BE2C (cell line): Measurements from ENCODE around the gene NT5DC4.

Experiments used
- DNase-seq: peaks from one replicate; pipeline ENCODE4 v3.0.0-alpha.2; 2020
- H3K27me3 ChIP-seq: fragments of 250-450 bp; sonication (Bioruptor Pico); 2 replicates; pipeline ENCODE4 v1.5.1; 2020; ENCODE audit warnings: mild to moderate bottlenecking
- H3K36me3 ChIP-seq: fragments of 250-450 bp; sonication (Bioruptor Pico); 2 replicates; pipeline ENCODE4 v1.5.1; 2020; ENCODE audit warnings: mild to moderate bottlenecking
- H3K4me1 ChIP-seq: fragments of 250-450 bp; sonication (Bioruptor Pico); 2 replicates; pipeline ENCODE4 v1.5.1; 2020
- H3K4me3 ChIP-seq: 2 replicates; pipeline ENCODE4 v1.5.1; 2011; ENCODE audit warnings: low read depth, low read length
- H3K9me3 ChIP-seq: fragments of 250-450 bp; sonication (Bioruptor Pico); 2 replicates; pipeline ENCODE4 v1.5.1; 2020
- TF ChIP-seq, protein P1 (sequence below): IDR thresholded peaks from 2 replicates; pipeline ENCODE4 v1.5.1; 2012; ENCODE audit warnings: mild to moderate bottlenecking, low read depth, low read length

NT5DC4 gene

GRCh38 chr2:112724591-112725525 is 4.0 kb downstream of the NT5DC4 start:
- Histone ChIP-seq H3K27me3 (no peaks in the 10 kb centered on the region), H3K36me3 (no peaks in the 10 kb centered on the region), H3K4me3 (no peak overlapping the region), H3K4me1 (no peaks in the 10 kb centered on the region), H3K9me3 (no peaks in the 10 kb centered on the region)
- DNase-seq = no peak
- TF ChIP-seq, protein P1, sequence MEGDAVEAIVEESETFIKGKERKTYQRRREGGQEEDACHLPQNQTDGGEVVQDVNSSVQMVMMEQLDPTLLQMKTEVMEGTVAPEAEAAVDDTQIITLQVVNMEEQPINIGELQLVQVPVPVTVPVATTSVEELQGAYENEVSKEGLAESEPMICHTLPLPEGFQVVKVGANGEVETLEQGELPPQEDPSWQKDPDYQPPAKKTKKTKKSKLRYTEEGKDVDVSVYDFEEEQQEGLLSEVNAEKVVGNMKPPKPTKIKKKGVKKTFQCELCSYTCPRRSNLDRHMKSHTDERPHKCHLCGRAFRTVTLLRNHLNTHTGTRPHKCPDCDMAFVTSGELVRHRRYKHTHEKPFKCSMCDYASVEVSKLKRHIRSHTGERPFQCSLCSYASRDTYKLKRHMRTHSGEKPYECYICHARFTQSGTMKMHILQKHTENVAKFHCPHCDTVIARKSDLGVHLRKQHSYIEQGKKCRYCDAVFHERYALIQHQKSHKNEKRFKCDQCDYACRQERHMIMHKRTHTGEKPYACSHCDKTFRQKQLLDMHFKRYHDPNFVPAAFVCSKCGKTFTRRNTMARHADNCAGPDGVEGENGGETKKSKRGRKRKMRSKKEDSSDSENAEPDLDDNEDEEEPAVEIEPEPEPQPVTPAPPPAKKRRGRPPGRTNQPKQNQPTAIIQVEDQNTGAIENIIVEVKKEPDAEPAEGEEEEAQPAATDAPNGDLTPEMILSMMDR = no peak

DNA sequence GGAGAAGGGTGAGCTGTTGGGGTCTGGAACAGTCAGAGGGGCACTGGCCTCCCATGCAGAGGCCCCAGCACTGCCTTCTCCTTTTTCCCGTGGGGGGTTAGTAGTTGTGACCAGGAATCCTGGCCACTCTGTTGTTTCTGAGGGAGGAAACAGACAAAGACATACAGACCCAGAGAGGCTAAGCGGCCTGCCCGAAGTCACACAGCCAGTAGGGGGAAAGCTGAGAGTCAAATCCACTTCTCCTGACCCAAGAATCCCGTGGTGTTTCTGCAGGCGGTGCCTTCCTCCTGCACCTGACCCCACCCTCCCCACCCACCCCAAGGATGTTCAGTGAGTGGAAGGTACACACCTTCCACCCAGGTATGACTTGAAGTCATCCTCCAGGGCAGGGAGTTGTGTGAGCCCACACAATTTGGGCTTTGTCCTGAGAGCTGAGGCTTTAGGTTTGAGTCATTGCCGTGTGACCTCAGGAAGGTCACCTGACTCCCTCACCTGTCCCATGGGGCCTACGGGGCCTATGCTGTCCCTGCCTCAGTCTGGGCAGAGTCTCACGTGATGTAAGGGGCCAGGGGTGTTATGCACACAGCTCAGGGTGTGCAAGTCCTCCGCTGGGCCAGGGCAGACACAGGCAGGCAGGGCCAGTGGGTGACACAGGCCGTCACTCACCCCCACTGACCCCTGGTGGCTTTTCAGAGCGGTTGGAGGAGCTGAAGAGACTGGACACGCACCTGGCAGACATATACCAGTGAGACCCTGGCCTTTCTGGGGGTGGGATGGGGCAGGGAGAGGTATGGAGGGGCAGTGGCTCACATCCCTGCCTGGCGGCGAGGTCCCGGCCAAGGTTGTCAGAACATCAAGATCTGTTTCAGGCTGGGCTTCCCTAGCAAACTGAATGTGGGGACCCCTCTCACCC is 5.0 kb downstream of the NT5DC4 start:
- Histone ChIP-seq H3K27me3 (no peaks in the 10 kb centered on the region), H3K4me1 (no peaks in the 10 kb centered on the region), H3K4me3 (no peak overlapping the region), H3K9me3 (no peaks in the 10 kb centered on the region), H3K36me3 (no peaks in the 10 kb centered on the region)
- TF ChIP-seq, protein P1 = no peak
- DNase-seq = no peak

- TF ChIP-seq, protein P1 = peak; percentile 80
- Histone ChIP-seq H3K27me3 (no peaks in the 10 kb centered on the region), H3K4me1 (no peaks in the 10 kb centered on the region), H3K36me3 (no peaks in the 10 kb centered on the region), H3K4me3 (no peak overlapping the region), H3K9me3 (no peaks in the 10 kb centered on the region)
- DNase-seq = peak; percentile 81
Observed at GRCh38 chr2:112726487-112727190, 5.8 kb downstream of the NT5DC4 start.

DNA sequence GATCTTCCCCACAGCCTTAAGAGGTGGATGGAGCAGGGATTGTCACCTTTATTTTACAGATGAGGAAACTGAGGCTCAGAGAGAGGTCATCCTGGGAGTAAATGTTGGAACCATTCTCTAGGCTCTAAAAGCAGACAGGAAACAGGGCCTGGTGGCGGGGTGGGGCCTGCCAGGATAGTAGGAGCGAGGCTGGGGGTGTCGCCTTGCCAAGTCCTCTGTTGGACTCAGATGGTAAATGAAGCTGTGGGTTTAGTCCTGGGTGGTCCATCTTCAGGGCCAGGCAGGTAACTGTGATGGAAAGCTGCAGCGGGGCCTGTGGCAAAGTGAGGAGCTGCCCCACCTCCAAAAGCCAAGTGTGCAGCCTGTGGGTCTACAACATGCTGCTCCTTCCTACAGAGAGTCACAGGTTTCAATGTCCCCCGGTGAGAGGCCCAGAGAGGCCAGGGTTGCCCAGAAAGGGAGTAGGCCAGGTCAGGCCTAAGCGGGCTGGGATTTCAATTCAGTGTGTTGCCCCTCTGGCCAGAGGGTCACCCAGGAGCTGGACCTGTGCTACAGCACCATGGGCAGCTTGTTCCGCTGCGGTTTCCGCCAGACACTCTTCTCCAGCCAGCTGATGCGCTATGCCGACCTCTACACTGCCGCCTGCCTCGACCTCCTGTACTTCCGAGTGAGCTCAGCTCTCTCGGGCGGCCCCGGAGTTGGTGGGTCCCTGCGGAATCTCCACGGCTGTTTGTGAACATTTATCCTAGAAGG is 6.6 kb downstream of the NT5DC4 start:
- TF ChIP-seq, protein P1 = no peak
- H3K4me3 ChIP-seq = no peak overlapping the region
- no peaks in the 10 kb centered on the region for H3K9me3 ChIP-seq
- H3K36me3 ChIP-seq = no peaks in the 10 kb centered on the region
- no peaks in the 10 kb centered on the region for H3K4me1 ChIP-seq
- no peak for DNase-seq
- H3K27me3 ChIP-seq = no peaks in the 10 kb centered on the region

DNA sequence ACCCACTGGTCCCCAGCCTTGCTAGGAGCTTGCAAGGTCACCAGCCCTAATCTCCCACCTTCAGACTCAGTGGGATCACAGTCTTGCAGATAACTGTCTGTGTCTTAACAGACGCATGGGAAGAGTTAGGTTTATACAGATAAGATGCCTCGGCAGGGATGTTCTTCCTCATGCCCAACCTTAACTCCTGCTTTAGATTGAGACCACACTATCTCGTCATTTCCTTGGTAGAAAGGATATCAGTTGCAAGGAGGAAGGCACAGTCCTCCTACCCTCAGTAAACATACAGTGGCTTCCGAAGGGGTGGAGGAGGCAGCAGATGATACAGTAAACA is 7.2 kb downstream of the NT5DC4 start:
- Histone ChIP-seq H3K27me3 (no peaks in the 10 kb centered on the region), H3K9me3 (no peaks in the 10 kb centered on the region), H3K36me3 (no peaks in the 10 kb centered on the region), H3K4me1 (no peaks in the 10 kb centered on the region), H3K4me3 (no peak overlapping the region)
- TF ChIP-seq, protein P1 = no peak
- DNase-seq = no peak
